GM21717 (cell line): Measurements from ENCODE around the gene FMNL3.
A peak's percentile ranks its signal among the peaks of the same experiment; 100 is the strongest.
"Not testable (repeated sequence)": the region's sequence is repeated elsewhere in the genome, so short reads cannot be mapped to it uniquely, and the experiment has no call there.

Experiments used
- ATAC-seq: cut with Tn5 transposase; IDR thresholded peaks from one replicate; pipeline ENCODE4 v1.9.1; 2021; ENCODE audit warnings: mild to moderate bottlenecking, moderate library complexity; ENCODE audit not compliant: unreplicated experiment

FMNL3 gene

DNA sequence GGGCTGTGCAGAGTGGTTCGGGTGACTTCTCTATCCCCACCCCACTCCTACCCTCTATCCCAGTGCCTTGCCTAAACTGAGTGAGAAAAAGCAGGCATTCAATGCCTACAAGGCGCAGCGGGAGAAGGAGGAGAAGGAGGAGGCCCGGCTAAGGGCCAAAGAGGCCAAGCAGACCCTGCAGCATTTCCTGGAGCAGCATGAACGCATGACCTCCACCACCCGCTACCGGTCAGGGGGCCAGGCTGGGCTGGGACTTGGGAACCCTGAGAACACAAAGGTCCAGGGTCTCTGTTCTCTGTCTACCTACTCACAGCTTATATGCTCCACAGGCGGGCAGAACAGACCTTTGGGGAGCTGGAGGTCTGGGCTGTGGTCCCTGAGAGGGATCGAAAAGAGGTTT is 72.2 kb downstream of the FMNL3 start:
- no peak for ATAC-seq

DNA sequence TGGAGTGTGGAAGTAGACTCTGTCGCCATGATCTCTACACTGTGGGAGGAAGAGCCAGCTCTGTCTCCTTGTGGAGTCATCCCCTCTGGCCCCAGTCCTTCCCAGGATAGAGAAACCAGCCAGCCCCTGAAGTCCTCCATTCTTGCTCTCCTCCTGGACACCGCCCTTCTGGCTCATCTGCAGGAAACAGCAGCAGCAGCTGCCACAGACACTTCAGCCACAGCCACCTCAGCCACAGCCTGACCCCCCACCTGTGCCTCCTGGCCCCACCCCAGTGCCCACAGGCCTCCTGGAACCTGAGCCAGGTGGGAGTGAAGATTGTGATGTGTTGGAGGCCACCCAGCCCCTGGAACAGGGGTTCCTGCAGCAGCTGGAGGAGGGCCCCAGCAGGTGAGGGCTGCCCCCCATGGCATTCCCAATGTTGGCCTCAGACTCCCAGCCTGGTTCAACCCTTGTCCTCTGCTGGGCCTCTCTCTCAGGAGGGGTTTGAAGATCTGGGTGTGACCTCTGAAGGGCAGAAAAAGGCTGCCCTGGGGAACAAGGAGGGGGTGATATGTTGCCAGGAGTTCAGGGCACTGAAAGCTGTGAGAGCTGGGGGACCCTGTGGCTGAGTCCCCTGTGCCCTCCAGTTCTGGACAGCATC is 73.4 kb downstream of the FMNL3 start:
- no peak for ATAC-seq

DNA sequence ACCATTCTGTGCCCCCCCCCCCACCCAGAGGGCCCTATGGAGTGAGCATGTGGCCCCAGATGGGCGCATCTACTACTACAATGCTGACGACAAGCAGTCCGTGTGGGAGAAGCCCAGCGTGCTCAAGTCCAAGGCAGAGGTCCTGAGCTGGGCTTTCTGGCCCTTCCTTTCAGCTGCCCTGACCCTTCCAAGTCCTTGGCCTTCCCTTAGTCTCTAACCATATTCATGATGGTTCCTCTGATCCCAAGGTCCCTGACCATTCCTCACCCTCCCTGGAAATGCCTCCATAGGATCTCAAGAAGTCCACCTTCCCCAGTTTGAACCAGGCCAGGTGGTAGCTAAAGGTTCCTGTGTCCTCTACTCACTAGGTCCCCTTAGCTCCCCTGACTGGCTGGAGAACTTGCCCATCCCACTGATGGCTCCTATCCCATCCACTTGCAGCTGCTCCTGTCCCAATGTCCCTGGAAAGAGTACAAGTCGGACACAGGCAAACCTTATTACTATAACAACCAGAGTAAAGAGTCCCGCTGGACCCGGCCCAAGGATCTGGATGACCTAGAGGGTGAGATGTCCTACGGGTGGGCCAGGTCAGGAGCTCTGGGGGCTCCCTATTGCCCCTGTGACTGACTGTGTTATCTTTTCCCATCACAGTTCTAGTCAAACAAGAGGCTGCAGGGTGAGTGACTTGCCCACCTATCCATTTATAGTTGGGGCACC is 74.1 kb downstream of the FMNL3 start:
- no peak for ATAC-seq

- ATAC-seq: no peak
Measured at GRCh38 chr12:49632401-49632800, 74.8 kb downstream of the FMNL3 start.

- no peak for ATAC-seq
Measured at GRCh38 chr12:49631336-49631907, 75.8 kb downstream of the FMNL3 start.

DNA sequence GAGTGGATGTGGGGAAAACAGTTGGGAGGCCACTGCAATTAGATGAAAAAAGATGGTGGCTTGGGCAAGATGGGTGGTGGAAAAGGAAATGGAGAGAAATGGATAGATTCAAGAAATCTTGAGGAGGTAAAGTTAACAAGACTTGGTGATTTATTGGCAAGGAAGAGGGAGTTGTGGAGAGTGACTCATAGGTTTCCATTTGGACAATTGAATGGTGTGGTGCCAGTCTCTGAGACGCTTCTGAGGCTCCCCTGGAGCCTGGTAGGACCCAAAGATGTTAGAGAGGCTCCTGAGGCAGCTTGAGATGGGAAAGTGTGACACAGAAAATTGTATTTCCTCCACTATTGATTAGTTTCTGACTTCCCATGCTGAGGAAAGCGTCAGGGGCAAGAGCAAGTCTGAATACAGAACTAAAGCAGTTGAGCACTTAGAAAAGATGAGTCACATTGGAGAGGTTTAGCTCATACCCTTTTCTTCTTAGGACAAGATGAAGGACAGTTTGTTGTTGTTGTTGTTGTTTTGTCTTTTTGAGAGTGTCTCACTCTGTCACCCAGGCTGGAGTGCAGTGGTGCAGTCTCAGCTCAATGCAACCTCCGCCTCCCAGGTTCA is 79.3 kb downstream of the FMNL3 start:
- no peak for ATAC-seq

DNA sequence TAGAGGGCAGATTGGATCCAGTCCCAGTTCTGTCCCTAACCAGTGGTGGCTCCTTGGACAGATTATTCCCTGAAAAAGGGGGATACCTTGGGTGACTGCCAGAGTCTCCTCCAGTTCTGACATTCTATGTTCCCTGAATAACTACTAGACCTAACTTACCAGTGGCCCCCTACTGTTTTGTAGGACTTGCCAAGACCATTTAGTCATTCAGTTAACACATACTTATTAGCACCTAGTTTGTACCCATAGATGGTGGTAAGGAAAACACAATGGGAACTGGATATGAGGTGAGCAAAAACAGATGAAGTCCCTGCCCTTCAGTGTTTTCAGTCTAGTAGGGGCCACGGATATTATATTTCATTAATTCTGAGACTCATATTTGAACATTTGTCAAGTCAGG is 80.4 kb downstream of the FMNL3 start:
- ATAC-seq: no peak

GRCh38 chr12:49626169-49626835 is 80.9 kb downstream of the FMNL3 start:
- no peak for ATAC-seq

DNA sequence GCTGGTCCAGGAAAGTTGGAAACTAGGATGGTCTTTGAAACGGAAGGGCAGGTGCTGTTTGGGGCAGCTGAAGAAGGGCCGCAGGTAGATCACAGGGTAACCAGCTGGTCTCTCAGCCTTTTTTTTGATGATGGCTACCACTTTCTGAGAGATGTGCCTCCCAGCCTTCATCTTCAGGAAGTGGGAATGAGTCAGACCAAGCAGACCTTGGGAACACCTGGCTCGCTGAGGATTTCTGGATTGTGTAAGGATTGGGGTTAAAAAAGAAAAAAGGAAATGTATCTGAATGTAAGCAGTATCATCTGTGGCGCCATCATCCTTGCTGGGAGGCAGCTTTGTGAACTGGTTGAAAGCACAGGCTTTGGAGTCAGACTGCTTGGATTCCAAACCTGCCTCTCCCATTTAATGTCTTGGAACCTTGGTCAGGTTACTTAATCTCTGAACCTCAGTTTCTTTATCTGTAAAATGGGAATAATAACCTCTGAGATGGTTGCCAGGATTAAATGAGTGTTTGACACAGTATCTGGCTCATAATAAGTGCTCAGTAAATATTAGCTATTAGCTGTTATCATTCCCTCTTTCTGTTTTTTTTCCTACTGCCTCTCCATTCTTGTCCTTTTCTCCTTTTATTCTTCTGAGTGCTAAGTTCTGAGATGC is 82.2 kb downstream of the FMNL3 start:
- ATAC-seq: no peak

GRCh38 chr12:49623142-49623904 is 83.9 kb downstream of the FMNL3 start, which contains the start of gene PRPF40B:
TSS of gene PRPF40B (plus strand) at chr12:49623561. CDS start at chr12:49623591, 30 bp downstream.
- ATAC-seq: peak; percentile 55

DNA sequence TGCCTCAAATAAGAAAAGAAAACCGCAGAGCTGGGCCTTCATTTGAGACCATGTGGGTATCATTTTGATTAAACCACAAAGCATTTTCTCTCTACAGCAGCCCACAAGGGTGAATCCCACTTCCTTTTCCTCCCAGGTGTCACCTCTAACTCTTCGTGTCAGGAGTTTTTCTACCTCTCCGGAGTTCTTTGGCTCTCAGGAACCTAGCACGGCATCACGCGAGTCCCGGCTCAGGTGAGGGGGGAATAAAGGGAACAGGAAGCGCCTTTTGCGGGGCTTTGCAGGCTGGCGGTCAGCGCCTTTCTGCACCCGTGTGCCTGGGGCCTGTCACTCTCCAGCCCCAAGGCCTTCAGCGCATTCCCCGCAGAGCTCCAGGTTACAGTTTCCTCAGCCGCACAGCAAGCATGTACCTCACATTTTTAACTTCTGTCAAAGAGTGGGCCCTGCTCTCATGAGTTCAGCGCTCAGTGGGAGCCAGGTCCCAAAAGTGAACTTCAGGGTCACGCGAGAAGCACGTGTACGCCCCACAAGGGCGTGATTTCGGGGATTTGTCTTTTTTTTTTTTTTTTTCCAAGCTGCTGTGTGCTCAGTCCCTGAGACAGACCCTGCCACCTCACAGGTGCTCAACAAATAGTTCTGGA is 84.6 kb downstream of the FMNL3 start:
- ATAC-seq: peak; percentile 31

DNA sequence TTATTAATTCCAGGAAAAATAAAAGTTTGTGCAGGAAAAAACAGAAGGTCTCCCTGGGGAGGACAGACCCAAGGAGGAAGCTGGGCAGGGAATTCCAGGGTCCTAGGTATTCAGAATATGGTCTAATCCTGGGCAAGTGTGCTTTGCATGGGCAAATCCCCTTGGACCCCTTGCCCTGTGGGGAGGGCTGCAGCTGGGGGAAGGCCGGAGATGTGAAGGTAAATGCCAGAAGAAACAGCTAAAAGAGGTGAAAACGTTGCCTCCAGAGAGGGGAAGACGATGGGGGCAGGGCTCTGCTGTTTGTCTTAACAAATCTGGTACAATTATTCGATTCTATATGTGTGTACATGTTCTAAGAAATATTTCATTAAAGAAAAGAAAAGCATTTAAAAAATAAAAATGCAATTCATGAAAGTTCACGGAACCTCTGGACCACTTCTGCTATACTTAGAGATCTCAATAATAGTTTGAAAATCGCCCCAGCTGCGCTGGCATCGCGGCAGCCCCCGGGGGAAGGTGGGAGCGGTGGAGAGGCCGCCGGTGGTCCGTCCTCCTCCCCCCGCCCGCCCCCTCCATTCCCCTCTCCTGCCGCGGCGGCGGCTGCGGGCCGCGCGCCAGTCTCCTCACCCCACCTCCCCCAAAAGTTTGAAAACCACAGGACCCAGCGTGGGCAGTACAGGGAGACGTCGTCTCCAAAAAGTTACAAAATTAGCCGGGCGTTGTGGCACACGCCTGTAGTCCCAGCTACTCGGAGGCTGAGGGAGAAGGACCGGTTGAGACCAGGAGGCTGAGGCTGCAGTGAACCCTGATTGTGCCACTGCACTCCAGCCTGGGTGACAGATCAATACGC is 85.3 kb downstream of the FMNL3 start:
- ATAC-seq: peak; percentile 1

DNA sequence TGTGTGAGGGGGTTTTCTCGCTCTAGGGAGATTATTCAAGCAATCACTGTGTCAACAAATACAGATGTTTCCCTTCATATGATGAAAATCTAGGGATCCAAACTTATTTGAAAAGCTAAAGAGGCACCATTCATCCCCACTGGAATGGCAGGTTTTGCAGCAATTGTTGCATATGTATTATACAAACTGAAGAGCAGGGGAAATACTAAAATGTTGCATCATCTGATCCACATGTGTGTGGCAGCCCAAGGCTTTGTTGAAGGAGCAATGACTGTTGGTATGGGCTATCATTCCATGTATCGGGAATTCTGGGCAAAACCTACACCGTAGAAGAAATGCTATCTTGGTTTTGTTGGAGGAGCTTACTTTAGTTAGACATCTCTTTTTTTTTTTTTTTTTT is 87.9 kb downstream of the FMNL3 start:
- no peak for ATAC-seq

GRCh38 chr12:49618576-49618975 is 88.6 kb downstream of the FMNL3 start:
- no peak for ATAC-seq

- no peak for ATAC-seq
Measured at GRCh38 chr12:49616533-49617219, 90.5 kb downstream of the FMNL3 start.

DNA sequence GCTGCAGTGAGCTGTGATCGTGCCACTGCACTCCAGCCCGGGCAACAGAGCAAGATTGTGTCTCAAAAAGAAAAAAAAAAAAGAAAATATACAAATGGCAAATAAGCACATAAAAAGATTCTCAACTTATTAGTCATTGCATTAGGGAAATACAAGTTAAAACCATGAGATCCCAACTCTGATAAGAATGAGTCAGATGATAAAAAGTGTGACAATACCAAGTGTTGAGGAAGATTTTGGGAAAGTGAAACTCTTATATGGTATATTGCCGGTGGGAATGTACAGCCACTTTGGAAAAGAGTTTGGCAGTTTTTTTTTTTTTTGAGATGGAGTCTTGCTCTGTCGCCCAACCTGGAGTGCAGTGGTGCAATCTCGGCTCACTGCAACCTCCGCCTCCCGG is 91.5 kb downstream of the FMNL3 start:
- ATAC-seq: no peak

GRCh38 chr12:49612210-49612609 is 95.0 kb downstream of the FMNL3 start:
- ATAC-seq: no peak

GRCh38 chr12:49610785-49611184 is 96.4 kb downstream of the FMNL3 start:
- ATAC-seq: not testable (repeated sequence)
